ENCODE measurements around the gene ADAMTS16. TPM values are rescaled to one million over a fixed set of nuclear protein-coding genes. Genes with fewer than 3 reads are reported as not detected.

Gene ADAMTS16
- total and polyA plus RNA-seq, 4 donors, result 5.0 to 12.3 (median 6.5) TPM

- no peak overlapping the region for H3K27ac ChIP-seq (ENCODE audit: low read depth, low read length)
- WGBS (ENCODE audit: insufficient coverage), result 95% methylated on average over 10 of the region's 14 CpGs
- H3K4me3 ChIP-seq (ENCODE audit: low read depth, low read length), result no peak overlapping the region
- no peak for DNase-seq (ENCODE audit: low read depth in 4 of 6, low spot score in 6 of 6)
- peaks cover 2% of the 10 kb centered on the region for H3K4me1 ChIP-seq (ENCODE audit: control insufficient read depth, insufficient read depth, low read length)
- H3K9me3 ChIP-seq (ENCODE audit: control insufficient read depth, insufficient read depth, low read length), result no peaks in the 10 kb centered on the region
- no peaks in the 10 kb centered on the region for H3K36me3 ChIP-seq (ENCODE audit: control insufficient read depth, insufficient read depth, low read length)
- no peaks in the 10 kb centered on the region for H3K27me3 ChIP-seq (ENCODE audit: control insufficient read depth, insufficient read depth, low read length)
Observed at GRCh38 chr5:5351288-5351979, 211.3 kb downstream of the ADAMTS16 start.

GRCh38 chr5:5352675-5353074 lies 212.5 kb downstream of the ADAMTS16 start:
- over 99% methylated on average over 14 of the region's 18 CpGs for WGBS (ENCODE audit: insufficient coverage)
- no peaks in the 10 kb centered on the region for H3K9me3 ChIP-seq (ENCODE audit: control insufficient read depth, insufficient read depth, low read length)
- H3K27me3 ChIP-seq (ENCODE audit: control insufficient read depth, insufficient read depth, low read length), result no peaks in the 10 kb centered on the region
- H3K4me1 ChIP-seq (ENCODE audit: control insufficient read depth, insufficient read depth, low read length), result peaks cover 2% of the 10 kb centered on the region
- DNase-seq (ENCODE audit: low read depth in 4 of 6, low spot score in 6 of 6), result no peak
- no peak overlapping the region for H3K27ac ChIP-seq (ENCODE audit: low read depth, low read length)
- no peak overlapping the region for H3K4me3 ChIP-seq (ENCODE audit: low read depth, low read length)
- H3K36me3 ChIP-seq (ENCODE audit: control insufficient read depth, insufficient read depth, low read length), result no peaks in the 10 kb centered on the region

- no peaks in the 10 kb centered on the region for H3K27me3 ChIP-seq (ENCODE audit: control insufficient read depth, insufficient read depth, low read length)
Observed at GRCh38 chr5:5353681-5354080, 213.6 kb downstream of the ADAMTS16 start.

GRCh38 chr5:5356765-5357164 lies 216.6 kb downstream of the ADAMTS16 start:
- Histone ChIP-seq H3K27ac (ENCODE audit: low read depth, low read length) (no peak overlapping the region), H3K4me1 (ENCODE audit: control insufficient read depth, insufficient read depth, low read length) (peaks cover 10% of the 10 kb centered on the region), H3K36me3 (ENCODE audit: control insufficient read depth, insufficient read depth, low read length) (no peaks in the 10 kb centered on the region), H3K27me3 (ENCODE audit: control insufficient read depth, insufficient read depth, low read length) (no peaks in the 10 kb centered on the region), H3K9me3 (ENCODE audit: control insufficient read depth, insufficient read depth, low read length) (no peaks in the 10 kb centered on the region), H3K4me3 (ENCODE audit: low read depth, low read length) (no peak overlapping the region)
- no peak for DNase-seq (ENCODE audit: low read depth in 4 of 6, low spot score in 6 of 6)

More at GRCh38 chr5:5353681-5354080, 213.6 kb downstream of the ADAMTS16 start:
- no peaks in the 10 kb centered on the region for H3K36me3 ChIP-seq (ENCODE audit: control insufficient read depth, insufficient read depth, low read length)
- H3K4me3 ChIP-seq (ENCODE audit: low read depth, low read length), result no peak overlapping the region
- no peak for DNase-seq (ENCODE audit: low read depth in 4 of 6, low spot score in 6 of 6)
- H3K27ac ChIP-seq (ENCODE audit: low read depth, low read length), result no peak overlapping the region
- 77% methylated on average over 10 of the region's 10 CpGs for WGBS (ENCODE audit: insufficient coverage)
- no peaks in the 10 kb centered on the region for H3K9me3 ChIP-seq (ENCODE audit: control insufficient read depth, insufficient read depth, low read length)
- H3K4me1 ChIP-seq (ENCODE audit: control insufficient read depth, insufficient read depth, low read length), result peaks cover 2% of the 10 kb centered on the region

DNA sequence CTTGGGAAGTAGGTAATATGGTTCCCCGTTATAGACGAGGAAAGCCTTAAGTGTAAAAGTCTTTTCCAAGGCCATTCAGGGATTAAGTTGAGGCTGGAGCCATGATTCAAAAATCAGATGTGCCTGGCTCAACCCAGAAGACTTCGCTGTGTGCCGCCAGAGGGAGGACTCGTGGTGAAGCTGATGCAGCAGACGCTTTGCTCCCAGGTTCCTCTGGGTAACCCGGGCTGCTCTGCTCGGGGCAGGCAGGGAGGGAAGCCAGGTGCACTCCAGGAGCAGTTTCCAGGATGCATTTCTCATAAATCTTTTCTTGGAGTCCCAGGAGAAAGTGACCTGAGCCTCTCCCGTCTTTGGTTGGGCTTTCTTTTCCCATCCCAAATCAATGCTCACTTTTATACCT lies 219.5 kb downstream of the ADAMTS16 start:
- Histone ChIP-seq H3K4me1 (ENCODE audit: control insufficient read depth, insufficient read depth, low read length) (peaks cover 10% of the 10 kb centered on the region), H3K27ac (ENCODE audit: low read depth, low read length) (no peak overlapping the region), H3K36me3 (ENCODE audit: control insufficient read depth, insufficient read depth, low read length) (no peaks in the 10 kb centered on the region), H3K27me3 (ENCODE audit: control insufficient read depth, insufficient read depth, low read length) (no peaks in the 10 kb centered on the region), H3K9me3 (ENCODE audit: control insufficient read depth, insufficient read depth, low read length) (no peaks in the 10 kb centered on the region), H3K4me3 (ENCODE audit: low read depth, low read length) (no peak overlapping the region)
- 70% methylated on average over 7 of the region's 9 CpGs for WGBS (ENCODE audit: insufficient coverage)
- no peak for DNase-seq (ENCODE audit: low read depth in 4 of 6, low spot score in 6 of 6)

GRCh38 chr5:5360363-5360940 lies 220.3 kb downstream of the ADAMTS16 start:
- Histone ChIP-seq H3K4me3 (ENCODE audit: low read depth, low read length) (no peak overlapping the region), H3K9me3 (ENCODE audit: control insufficient read depth, insufficient read depth, low read length) (no peaks in the 10 kb centered on the region), H3K4me1 (ENCODE audit: control insufficient read depth, insufficient read depth, low read length) (peaks cover 16% of the 10 kb centered on the region), H3K36me3 (ENCODE audit: control insufficient read depth, insufficient read depth, low read length) (no peaks in the 10 kb centered on the region), H3K27me3 (ENCODE audit: control insufficient read depth, insufficient read depth, low read length) (no peaks in the 10 kb centered on the region), H3K27ac (ENCODE audit: low read depth, low read length) (no peak overlapping the region)
- WGBS (ENCODE audit: insufficient coverage), result 30% methylated on average over 1 of the region's 8 CpGs
- DNase-seq (ENCODE audit: low read depth in 4 of 6, low spot score in 6 of 6), result no peak

DNA sequence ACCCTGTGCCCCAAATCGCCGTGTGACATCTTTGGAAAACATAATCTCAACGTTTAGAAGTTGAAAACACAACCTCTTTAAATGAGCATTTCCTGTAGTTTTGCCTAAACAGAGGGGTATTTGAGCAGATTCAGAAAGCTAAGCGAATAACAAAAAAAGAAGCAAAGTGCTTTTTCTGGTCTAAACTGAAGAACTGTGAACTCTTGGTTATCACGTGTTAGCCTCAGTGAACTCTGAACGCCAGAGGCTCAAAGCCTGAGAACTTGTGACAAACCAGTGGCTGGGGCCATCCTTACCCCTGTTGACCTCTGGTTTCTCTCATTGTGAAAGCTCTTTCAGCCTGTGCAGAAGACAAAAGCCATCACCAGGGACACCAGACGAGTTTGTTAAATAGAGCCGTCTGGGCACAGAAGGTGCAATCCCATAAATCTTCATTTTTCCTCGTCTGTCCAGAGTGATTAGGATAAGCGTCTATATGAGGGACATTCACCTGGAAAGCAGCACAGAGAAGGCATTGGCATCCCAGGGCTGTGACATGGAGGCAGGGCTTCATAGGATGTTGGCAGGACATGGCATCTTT lies 220.9 kb downstream of the ADAMTS16 start:
- Histone ChIP-seq H3K9me3 (ENCODE audit: control insufficient read depth, insufficient read depth, low read length) (no peaks in the 10 kb centered on the region), H3K27me3 (ENCODE audit: control insufficient read depth, insufficient read depth, low read length) (no peaks in the 10 kb centered on the region), H3K4me1 (ENCODE audit: control insufficient read depth, insufficient read depth, low read length) (peaks cover 16% of the 10 kb centered on the region), H3K27ac (ENCODE audit: low read depth, low read length) (no peak overlapping the region), H3K36me3 (ENCODE audit: control insufficient read depth, insufficient read depth, low read length) (no peaks in the 10 kb centered on the region), H3K4me3 (ENCODE audit: low read depth, low read length) (no peak overlapping the region)
- WGBS (ENCODE audit: insufficient coverage), result 22% methylated on average over 6 of the region's 10 CpGs
- DNase-seq (ENCODE audit: low read depth in 4 of 6, low spot score in 6 of 6), result no peak

GRCh38 chr5:5363045-5363444 lies 222.9 kb downstream of the ADAMTS16 start:
- 100% methylated on average over 1 of the region's 3 CpGs for WGBS (ENCODE audit: insufficient coverage)
- no peaks in the 10 kb centered on the region for H3K36me3 ChIP-seq (ENCODE audit: control insufficient read depth, insufficient read depth, low read length)
- peaks cover 16% of the 10 kb centered on the region for H3K4me1 ChIP-seq (ENCODE audit: control insufficient read depth, insufficient read depth, low read length)
- no peak for DNase-seq (ENCODE audit: low read depth in 4 of 6, low spot score in 6 of 6)
- H3K4me3 ChIP-seq (ENCODE audit: low read depth, low read length), result no peak overlapping the region
- no peaks in the 10 kb centered on the region for H3K9me3 ChIP-seq (ENCODE audit: control insufficient read depth, insufficient read depth, low read length)
- no peak overlapping the region for H3K27ac ChIP-seq (ENCODE audit: low read depth, low read length)
- peaks cover 2% of the 10 kb centered on the region for H3K27me3 ChIP-seq (ENCODE audit: control insufficient read depth, insufficient read depth, low read length)

GRCh38 chr5:5364932-5365331 lies 224.8 kb downstream of the ADAMTS16 start:
- H3K27ac ChIP-seq (ENCODE audit: low read depth, low read length), result no peak overlapping the region
- peaks cover 2% of the 10 kb centered on the region for H3K27me3 ChIP-seq (ENCODE audit: control insufficient read depth, insufficient read depth, low read length)
- peak in 2 of 6 donors; percentile 34 to 42 for DNase-seq (ENCODE audit: low read depth in 4 of 6, low spot score in 6 of 6)
- no peaks in the 10 kb centered on the region for H3K36me3 ChIP-seq (ENCODE audit: control insufficient read depth, insufficient read depth, low read length)
- no peaks in the 10 kb centered on the region for H3K9me3 ChIP-seq (ENCODE audit: control insufficient read depth, insufficient read depth, low read length)
- no peak overlapping the region for H3K4me3 ChIP-seq (ENCODE audit: low read depth, low read length)
- H3K4me1 ChIP-seq (ENCODE audit: control insufficient read depth, insufficient read depth, low read length), result peaks cover 20% of the 10 kb centered on the region
- WGBS (ENCODE audit: insufficient coverage), result 58% methylated on average over 5 of the region's 7 CpGs

DNA sequence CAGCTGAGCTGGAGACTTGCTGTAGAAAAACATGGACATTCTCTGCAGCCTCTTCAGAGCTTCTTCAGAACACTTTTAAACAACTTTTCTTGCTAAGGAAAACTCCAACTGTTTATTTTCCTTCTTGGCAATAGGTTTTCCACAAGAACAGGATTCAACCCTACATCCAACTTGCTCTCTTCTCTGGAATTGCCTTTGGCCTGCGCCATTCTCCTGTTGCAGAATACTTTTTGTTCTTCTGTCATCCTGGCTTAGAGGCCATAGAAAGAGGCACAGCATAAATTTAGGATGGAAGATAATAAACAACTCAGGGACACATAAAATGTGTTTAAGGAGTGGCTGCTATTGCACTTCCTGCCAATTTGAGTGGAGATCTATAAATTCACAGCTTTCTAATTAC lies 227.6 kb downstream of the ADAMTS16 start:
- H3K36me3 ChIP-seq (ENCODE audit: control insufficient read depth, insufficient read depth, low read length), result no peaks in the 10 kb centered on the region
- no peak overlapping the region for H3K4me3 ChIP-seq (ENCODE audit: low read depth, low read length)
- H3K27me3 ChIP-seq (ENCODE audit: control insufficient read depth, insufficient read depth, low read length), result peaks cover 2% of the 10 kb centered on the region
- H3K9me3 ChIP-seq (ENCODE audit: control insufficient read depth, insufficient read depth, low read length), result no peaks in the 10 kb centered on the region
- peaks cover 13% of the 10 kb centered on the region for H3K4me1 ChIP-seq (ENCODE audit: control insufficient read depth, insufficient read depth, low read length)
- no peak overlapping the region for H3K27ac ChIP-seq (ENCODE audit: low read depth, low read length)
- 60% methylated on average over 1 of the region's 1 CpG for WGBS (ENCODE audit: insufficient coverage)
- peak in 1 of 6 donors; percentile 27 for DNase-seq (ENCODE audit: low read depth in 4 of 6, low spot score in 6 of 6)

Data from spinal cord (tissue), 10 donors.